Keratinocyte (primary cell): ENCODE data around the gene NAIF1. TPM values are rescaled to one million over a fixed set of nuclear protein-coding genes. Genes with fewer than 3 reads are reported as not detected.
"Not testable (repeated sequence)": the region's sequence is repeated elsewhere in the genome, so short reads cannot be mapped to it uniquely, and the experiment has no call there.

Source experiments
- DNase-seq: peaks from one replicate; pipeline ENCODE4 v3.0.0-alpha.2; 2011; ENCODE audit warnings: low read depth, missing footprints, low spot score
- FAIRE-seq: peaks from 2 replicates; lab custom pipeline; 2011; peaks lifted over from hg19 to GRCh38; lab: Jason Lieb, UNC
- H2AFZ ChIP-seq: 2 replicates; pipeline ENCODE4 v1.6.0; 2012; ENCODE audit warnings: low read length, control low read depth, inconsistent platforms; ENCODE audit not compliant: control insufficient read depth
- H3K27ac ChIP-seq: 2 replicates; pipeline ENCODE4 v1.5.1; 2011; ENCODE audit warnings: low read length; ENCODE audit not compliant: control insufficient read depth, insufficient read depth
- H3K27me3 ChIP-seq: 3 replicates; pipeline ENCODE4 v1.6.0; 2011; ENCODE audit warnings: low read length; ENCODE audit not compliant: control insufficient read depth, insufficient read depth; ENCODE audit errors: extremely low read depth
- H3K36me3 ChIP-seq, 2 experiments: 2 replicates in 1 of 2; 3 replicates in 1 of 2; pipeline ENCODE4 v1.5.1; 2011; ENCODE audit warnings: low read length in 2 of 2, mild to moderate bottlenecking in 1 of 2; ENCODE audit not compliant: control insufficient read depth in 2 of 2, insufficient read depth in 2 of 2; ENCODE audit errors: extremely low read depth in 1 of 2
- H3K4me1 ChIP-seq: 3 replicates; pipeline ENCODE4 v1.5.1; 2011; ENCODE audit warnings: low read length; ENCODE audit not compliant: control insufficient read depth, insufficient read depth; ENCODE audit errors: extremely low read depth
- H3K4me2 ChIP-seq: 3 replicates; pipeline ENCODE4 v1.6.0; 2011; ENCODE audit warnings: low read depth, low read length; ENCODE audit not compliant: control insufficient read depth, insufficient read depth; ENCODE audit errors: extremely low read depth
- H3K4me3 ChIP-seq, 3 experiments: fragments of 200-600 bp in 1 of 3; sonication (generic) in 1 of 3; 2 replicates in 2 of 3; 3 replicates in 1 of 3; pipeline ENCODE4 v1.5.1; 2011 to 2016; ENCODE audit warnings: low read length in 3 of 3, mild to moderate bottlenecking in 3 of 3, control low read depth in 2 of 3, inconsistent platforms in 1 of 3, low read depth in 1 of 3, mixed read lengths in 1 of 3, mixed run types in 1 of 3, moderate library complexity in 1 of 3; ENCODE audit not compliant: control insufficient read depth in 2 of 3, insufficient read depth in 2 of 3; ENCODE audit errors: extremely low read depth in 1 of 3
- H3K79me2 ChIP-seq: 2 replicates; pipeline ENCODE4 v1.6.0; 2012; ENCODE audit warnings: low read length; ENCODE audit not compliant: control insufficient read depth, insufficient read depth
- H3K9ac ChIP-seq: 3 replicates; pipeline ENCODE4 v1.6.0; 2011; ENCODE audit warnings: low read length; ENCODE audit not compliant: control insufficient read depth, insufficient read depth; ENCODE audit errors: extremely low read depth
- H3K9me1 ChIP-seq: 3 replicates; pipeline ENCODE4 v1.6.0; 2011; ENCODE audit warnings: low read length; ENCODE audit not compliant: control insufficient read depth, insufficient read depth; ENCODE audit errors: extremely low read depth
- H3K9me3 ChIP-seq: 2 replicates; pipeline ENCODE4 v1.5.1; 2012; ENCODE audit warnings: low read depth, low read length; ENCODE audit not compliant: control insufficient read depth
- H4K20me1 ChIP-seq: 3 replicates; pipeline ENCODE4 v1.6.0; 2011; ENCODE audit warnings: low read length; ENCODE audit not compliant: control insufficient read depth, insufficient read depth; ENCODE audit errors: extremely low read depth
- EZH2 ChIP-seq: IDR thresholded peaks from one replicate; pipeline ENCODE4 v1.6.1; 2012; ENCODE audit warnings: inconsistent platforms, mild to moderate bottlenecking, low read length, moderate library complexity
- dilution Hi-C: fragments of 300-500 bp; cut with MboI; formaldehyde crosslinking; loops from one replicate; pipeline ENCODE4 v1.7.0; 2020; ENCODE audit warnings: low sequenced_read_pairs; ENCODE audit not compliant: extremely low pct_ligation_motif_present
- polyA plus RNA-seq, 5 experiments: library from polyadenylated mRNA; depleted of rRNA in 3 of 5; stranded (reverse) in 3 of 5; stranded (forward) in 1 of 5; unstranded in 1 of 5; fragments of >200 nt; gene quantifications; 1 replicate in 1 of 5; 2 replicates in 3 of 5; 3 replicates in 1 of 5; pipeline versions ENCODE4 v1.2.1 to v1.2.3, GENCODE V29; 2011 to 2012; ENCODE audit warnings: missing spikeins in 2 of 5, low read depth in 1 of 5, low replicate concordance in 1 of 5
- TF ChIP-seq, protein P1 (sequence below), 3 experiments: IDR thresholded peaks in 1 of 3; conservative IDR thresholded peaks in 1 of 3; optimal IDR thresholded peaks in 1 of 3; 2 replicates in 2 of 3; 3 replicates in 1 of 3; pipeline versions ENCODE3 to v1.5.1; 2011; ENCODE audit warnings: low read length in 3 of 3, mild to moderate bottlenecking in 3 of 3, moderate library complexity in 2 of 3, control low read depth in 1 of 3, inconsistent platforms in 1 of 3; ENCODE audit not compliant: insufficient read depth in 2 of 3; ENCODE audit errors: extremely low read depth in 1 of 3

The NAIF1 gene
- polyA plus RNA-seq, 1 donor (not counting 4 experiments of a cell fraction or from before 2014, with no cell fraction given), result 6.3 TPM

DNA sequence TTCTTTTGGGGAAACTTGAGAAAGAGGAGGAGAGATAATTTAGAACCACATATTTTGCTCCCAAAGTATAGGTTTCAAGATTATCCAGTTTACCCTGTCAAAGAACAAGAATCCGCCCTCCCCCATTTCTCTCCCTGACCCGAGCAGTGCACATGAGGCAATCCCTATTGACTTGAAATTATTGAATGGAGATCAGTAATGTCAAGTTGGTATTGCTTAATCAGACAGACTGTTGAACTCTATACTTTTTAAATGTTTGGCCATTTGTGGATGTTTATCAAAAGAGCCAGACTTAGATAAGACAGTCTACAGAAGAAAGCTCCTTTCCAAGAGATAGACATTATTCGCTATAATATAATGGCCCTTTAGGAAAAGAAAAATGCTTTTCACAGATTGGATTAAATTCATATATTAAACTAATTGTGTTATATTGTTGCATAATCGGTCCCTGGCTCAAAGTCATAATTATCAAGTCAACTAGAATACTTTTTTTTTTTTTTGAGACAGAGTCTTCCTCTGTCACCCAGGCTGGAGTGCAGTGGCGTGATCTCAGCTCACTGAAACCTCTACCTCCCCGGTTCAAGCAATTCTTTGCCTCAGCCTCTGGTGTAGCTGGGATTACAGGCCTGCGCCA is 6.2 kb upstream of the NAIF1 start:
- Histone ChIP-seq H3K27ac (no peak overlapping the region), H3K9me3 (no peaks in the 10 kb centered on the region), H3K4me1 (peaks cover 24% of the 10 kb centered on the region), H3K9me1 (peaks cover 4% of the 10 kb centered on the region), H3K79me2 (peaks cover 50% of the 10 kb centered on the region), H4K20me1 (peaks cover 1% of the 10 kb centered on the region), H2AFZ (no peak overlapping the region), H3K27me3 (no peaks in the 10 kb centered on the region), H3K4me2 (no peak overlapping the region), H3K9ac (no peak overlapping the region), H3K4me3 (no peak overlapping the region), H3K36me3 (peaks cover 0 to 4% of the 10 kb centered on the region in 2 experiments)
- no peak for FAIRE-seq
- no peak for TF ChIP-seq EZH2
- TF ChIP-seq, protein P1, sequence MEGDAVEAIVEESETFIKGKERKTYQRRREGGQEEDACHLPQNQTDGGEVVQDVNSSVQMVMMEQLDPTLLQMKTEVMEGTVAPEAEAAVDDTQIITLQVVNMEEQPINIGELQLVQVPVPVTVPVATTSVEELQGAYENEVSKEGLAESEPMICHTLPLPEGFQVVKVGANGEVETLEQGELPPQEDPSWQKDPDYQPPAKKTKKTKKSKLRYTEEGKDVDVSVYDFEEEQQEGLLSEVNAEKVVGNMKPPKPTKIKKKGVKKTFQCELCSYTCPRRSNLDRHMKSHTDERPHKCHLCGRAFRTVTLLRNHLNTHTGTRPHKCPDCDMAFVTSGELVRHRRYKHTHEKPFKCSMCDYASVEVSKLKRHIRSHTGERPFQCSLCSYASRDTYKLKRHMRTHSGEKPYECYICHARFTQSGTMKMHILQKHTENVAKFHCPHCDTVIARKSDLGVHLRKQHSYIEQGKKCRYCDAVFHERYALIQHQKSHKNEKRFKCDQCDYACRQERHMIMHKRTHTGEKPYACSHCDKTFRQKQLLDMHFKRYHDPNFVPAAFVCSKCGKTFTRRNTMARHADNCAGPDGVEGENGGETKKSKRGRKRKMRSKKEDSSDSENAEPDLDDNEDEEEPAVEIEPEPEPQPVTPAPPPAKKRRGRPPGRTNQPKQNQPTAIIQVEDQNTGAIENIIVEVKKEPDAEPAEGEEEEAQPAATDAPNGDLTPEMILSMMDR (optimal IDR thresholded peaks at IDR 0.05 in 1 of 3, IDR thresholded peaks at IDR 0.05 in 1 of 3, conservative IDR thresholded peaks at IDR 0.05 in 1 of 3; ENCODE audit: extremely low read depth in 1 of 3, insufficient read depth in 2 of 3, low read length in 3 of 3), result no peak
- dilution Hi-C loops, result loop anchor here (25.0 kb wide), 1 partner anchor 136 kb away; the partner anchor contains the start of genes DPM2 and PIP5KL1
- no peak for DNase-seq

DNA sequence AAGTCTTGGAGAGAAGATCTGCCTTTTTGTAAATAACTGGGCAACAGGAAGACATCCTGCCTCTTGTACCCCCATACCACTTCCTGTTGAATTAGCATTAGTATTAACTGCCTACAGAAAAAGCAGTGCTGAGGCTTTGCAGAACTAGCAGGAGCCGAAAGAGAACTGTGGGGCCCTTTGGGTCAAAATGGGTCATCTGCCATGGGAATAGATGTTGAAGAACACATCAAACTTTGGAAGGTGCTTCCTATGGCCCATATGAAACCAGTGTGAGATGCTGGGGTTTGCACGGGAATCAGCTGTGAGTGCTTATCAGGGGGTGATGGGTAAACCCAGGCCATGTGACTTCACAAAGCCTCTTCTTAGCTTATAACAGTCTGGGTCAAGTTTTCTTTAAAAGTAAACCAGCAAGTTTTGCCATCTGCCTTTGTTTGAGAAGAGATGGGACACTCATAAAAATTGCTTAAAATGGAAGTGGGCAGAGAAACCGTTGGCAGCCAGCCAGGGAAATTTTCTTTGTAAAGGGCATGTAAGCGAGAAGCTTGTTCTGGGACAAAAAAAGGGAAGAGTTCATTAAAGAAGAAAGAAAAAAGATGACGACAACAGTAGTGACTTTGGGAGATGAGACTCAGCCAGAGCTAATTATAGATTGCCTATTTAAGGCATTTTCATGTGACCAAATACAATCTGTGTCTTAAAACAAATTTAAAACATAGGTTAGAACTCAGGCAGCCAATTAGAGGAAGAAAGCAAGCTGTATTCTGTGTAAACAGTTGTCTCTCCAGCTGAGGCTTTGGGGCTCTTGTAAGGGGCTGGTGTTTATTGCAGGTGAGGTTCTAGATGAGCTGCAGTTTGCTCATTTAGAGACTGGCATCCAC is 5.3 kb upstream of the NAIF1 start:
- Histone ChIP-seq H4K20me1 (no peaks in the 10 kb centered on the region), H3K9me1 (peaks cover 4% of the 10 kb centered on the region), H3K79me2 (peaks cover 48% of the 10 kb centered on the region), H3K9ac (no peak overlapping the region), H3K4me1 (peaks cover 18% of the 10 kb centered on the region), H3K27me3 (no peaks in the 10 kb centered on the region), H3K9me3 (no peaks in the 10 kb centered on the region), H3K4me3 (no peak overlapping the region), H3K27ac (no peak overlapping the region), H3K36me3 (no peaks in the 10 kb centered on the region), H2AFZ (no peak overlapping the region), H3K4me2 (peak overlapping the region; percentile 33)
- no peak for FAIRE-seq
- DNase-seq, result no peak
- dilution Hi-C loops, result loop anchor here (25.0 kb wide), 1 partner anchor 135 kb away; the partner anchor contains the start of genes DPM2 and PIP5KL1
- TF ChIP-seq EZH2, result no peak
- TF ChIP-seq, protein P1 (optimal IDR thresholded peaks at IDR 0.05 in 1 of 3, IDR thresholded peaks at IDR 0.05 in 1 of 3, conservative IDR thresholded peaks at IDR 0.05 in 1 of 3; ENCODE audit: extremely low read depth in 1 of 3, insufficient read depth in 2 of 3, low read length in 3 of 3), result no peak

DNA sequence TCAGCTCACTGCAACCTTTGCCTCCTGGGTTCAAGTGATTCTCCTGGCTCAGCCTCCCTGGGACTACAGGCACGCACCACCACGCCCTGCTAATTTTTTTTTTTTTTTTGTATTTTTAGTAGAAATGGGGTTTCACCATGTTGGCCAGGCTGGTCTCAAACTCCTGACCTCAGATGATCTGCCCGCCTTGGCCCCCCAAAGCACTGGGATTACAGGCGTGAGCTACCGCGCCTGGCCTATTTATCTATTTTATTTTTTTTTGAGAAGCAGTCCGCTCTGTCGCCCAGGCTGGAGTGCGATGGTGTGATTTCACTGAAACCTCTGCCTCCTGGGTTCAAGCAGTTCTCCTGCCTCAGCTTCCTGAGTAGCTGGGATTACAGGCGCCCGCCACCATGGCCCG is 4.4 kb upstream of the NAIF1 start:
- H3K9me3 ChIP-seq, H3K27me3 ChIP-seq, H3K27ac ChIP-seq, DNase-seq, H3K4me2 ChIP-seq, H4K20me1 ChIP-seq, H3K9me1 ChIP-seq, H3K9ac ChIP-seq, FAIRE-seq, H3K4me3 ChIP-seq, H2AFZ ChIP-seq, H3K36me3 ChIP-seq: not testable (repeated sequence)
- Histone ChIP-seq H3K79me2 (peaks cover 51% of the 10 kb centered on the region), H3K4me1 (peaks cover 23% of the 10 kb centered on the region)
- dilution Hi-C loops, result loop anchor here (25.0 kb wide), 1 partner anchor 134 kb away; the partner anchor contains the start of genes DPM2 and PIP5KL1
